ENCODE data around the gene GPM6B.

Gene GPM6B

DNA sequence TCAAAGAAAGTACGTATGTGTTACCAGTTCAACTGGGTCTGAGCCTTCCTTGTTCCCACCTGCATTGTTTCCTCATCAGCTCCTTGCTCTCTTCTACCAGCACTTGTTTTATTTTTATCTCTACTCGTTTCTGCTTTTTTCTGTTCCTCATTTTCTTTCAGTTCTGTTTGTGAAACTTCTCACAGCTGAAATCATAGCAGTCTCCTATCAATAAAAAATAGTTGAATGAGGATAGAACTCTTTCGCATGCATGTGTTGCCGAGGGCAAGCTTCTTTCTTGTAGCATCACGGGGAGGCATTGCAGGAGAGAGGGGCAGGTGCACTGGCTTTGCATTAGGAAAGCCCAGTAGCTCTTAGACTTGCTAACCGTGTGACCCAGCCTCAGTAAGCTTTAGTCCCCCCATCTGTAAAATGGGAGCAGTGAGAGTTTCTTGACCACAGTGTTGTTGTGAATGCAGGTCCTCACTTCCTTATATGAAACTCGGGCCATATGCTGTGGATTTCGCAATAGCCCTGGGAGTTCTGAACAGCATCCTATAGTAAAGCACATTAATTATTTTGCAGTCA lies 57.7 kb downstream of the GPM6B start:
- no peak overlapping the region for H3K4me2 ChIP-seq (ENCODE audit: insufficient read depth, low read length, poor library complexity, severe bottlenecking)
- no peak overlapping the region for H3K14ac ChIP-seq (ENCODE audit: low read length)
- no peak overlapping the region for H2AK5ac ChIP-seq (ENCODE audit: low read depth, low read length)
- no peak overlapping the region for H4K91ac ChIP-seq (ENCODE audit: low read depth, low read length, poor library complexity)
- H2BK12ac ChIP-seq (ENCODE audit: low read length): no peak overlapping the region
- peaks cover 1 to 5% of the 10 kb centered on the region in 2 donors for H3K4me1 ChIP-seq (ENCODE audit: control insufficient read depth in 2 of 2, insufficient read depth in 1 of 2, low read depth in 1 of 2, low read length in 2 of 2)
- DNase-seq (ENCODE audit: low spot score): no peak
- H3K23ac ChIP-seq (ENCODE audit: low read depth, low read length, poor library complexity): no peak overlapping the region
- H2BK120ac ChIP-seq (ENCODE audit: low read depth, low read length): no peak overlapping the region
- no peaks in the 10 kb centered on the region for H3K9me3 ChIP-seq (replicated peaks in 1 of 2; ENCODE audit: control insufficient read depth in 2 of 2, insufficient read depth in 1 of 2, low read depth in 1 of 2, low read length in 2 of 2)
- H3K36me3 ChIP-seq (replicated peaks in 1 of 2; ENCODE audit: control insufficient read depth in 2 of 2, insufficient read depth in 2 of 2, low read length in 2 of 2): peaks cover 3 to 87% of the 10 kb centered on the region in 2 donors
- WGBS, 2 donors (ENCODE audit: extremely low coverage in 2 of 2, insufficient read length in 2 of 2, insufficient replicate concordance in 1 of 2): no CpG with 5 or more reads among the region's 8 CpGs
- no peak overlapping the region for H4K8ac ChIP-seq (ENCODE audit: low read depth, low read length)
- H2AFZ ChIP-seq (ENCODE audit: low read length): no peak overlapping the region
- H3K4me3 ChIP-seq (ENCODE audit: low read length in 2 of 2): no peak overlapping the region
- H3K9ac ChIP-seq (ENCODE audit: low read depth, low read length, poor library complexity): no peak overlapping the region
- H3K4ac ChIP-seq (ENCODE audit: low read length): no peak overlapping the region
- no peak overlapping the region for H2BK15ac ChIP-seq (ENCODE audit: low read length)
- no peaks in the 10 kb centered on the region for H3K79me1 ChIP-seq (ENCODE audit: low read depth, low read length)
- H3K18ac ChIP-seq (ENCODE audit: low read length): no peak overlapping the region
- H3K27me3 ChIP-seq (ENCODE audit: control insufficient read depth in 3 of 3, insufficient read depth in 3 of 3, low read depth in 1 of 3, low read length in 3 of 3): no peaks in the 10 kb centered on the region
- H3K27ac ChIP-seq (replicated peaks; ENCODE audit: low read length): no peak overlapping the region
- H2BK5ac ChIP-seq (ENCODE audit: low read length): no peak overlapping the region

DNA sequence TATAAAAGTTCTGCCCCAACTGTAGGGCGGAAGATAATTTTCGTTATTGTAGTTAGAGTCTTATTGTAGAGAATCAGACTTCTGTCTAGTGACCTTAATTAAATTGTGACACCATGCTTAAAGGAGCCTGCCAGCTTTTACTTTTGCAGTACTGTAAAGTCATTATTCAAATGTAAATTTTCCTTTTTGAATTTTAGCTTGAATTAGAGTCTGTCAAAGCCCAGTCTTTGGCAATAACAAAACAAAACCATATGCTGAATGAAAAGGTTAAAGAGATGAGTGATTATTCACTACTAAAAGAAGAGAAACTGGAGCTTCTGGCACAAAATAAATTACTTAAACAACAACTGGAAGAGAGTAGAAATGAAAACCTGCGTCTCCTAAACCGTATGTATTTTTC lies 60.5 kb downstream of the GPM6B start:
- no peak overlapping the region for H3K4me2 ChIP-seq (ENCODE audit: insufficient read depth, low read length, poor library complexity, severe bottlenecking)
- no peak overlapping the region for H2AFZ ChIP-seq (ENCODE audit: low read length)
- DNase-seq (ENCODE audit: low spot score): no peak
- H3K14ac ChIP-seq (ENCODE audit: low read length): no peak overlapping the region
- H3K9ac ChIP-seq (ENCODE audit: low read depth, low read length, poor library complexity): no peak overlapping the region
- H3K79me1 ChIP-seq (ENCODE audit: low read depth, low read length): no peaks in the 10 kb centered on the region
- peaks cover 3 to 85% of the 10 kb centered on the region in 2 donors for H3K36me3 ChIP-seq (replicated peaks in 1 of 2; ENCODE audit: control insufficient read depth in 2 of 2, insufficient read depth in 2 of 2, low read length in 2 of 2)
- H2BK15ac ChIP-seq (ENCODE audit: low read length): no peak overlapping the region
- no peak overlapping the region for H2AK5ac ChIP-seq (ENCODE audit: low read depth, low read length)
- H2BK12ac ChIP-seq (ENCODE audit: low read length): no peak overlapping the region
- no CpG with 5 or more reads among the region's 4 CpGs for WGBS, 2 donors (ENCODE audit: extremely low coverage in 2 of 2, insufficient read length in 2 of 2, insufficient replicate concordance in 1 of 2)
- H2BK120ac ChIP-seq (ENCODE audit: low read depth, low read length): no peak overlapping the region
- no peak overlapping the region for H3K4ac ChIP-seq (ENCODE audit: low read length)
- no peaks in the 10 kb centered on the region for H3K27me3 ChIP-seq (ENCODE audit: control insufficient read depth in 3 of 3, insufficient read depth in 3 of 3, low read depth in 1 of 3, low read length in 3 of 3)
- no peak overlapping the region for H3K18ac ChIP-seq (ENCODE audit: low read length)
- H2BK5ac ChIP-seq (ENCODE audit: low read length): no peak overlapping the region
- no peak overlapping the region for H4K91ac ChIP-seq (ENCODE audit: low read depth, low read length, poor library complexity)
- no peak overlapping the region for H4K8ac ChIP-seq (ENCODE audit: low read depth, low read length)
- H3K4me3 ChIP-seq (ENCODE audit: low read length in 2 of 2): no peak overlapping the region
- H3K23ac ChIP-seq (ENCODE audit: low read depth, low read length, poor library complexity): no peak overlapping the region
- no peaks in the 10 kb centered on the region for H3K9me3 ChIP-seq (replicated peaks in 1 of 2; ENCODE audit: control insufficient read depth in 2 of 2, insufficient read depth in 1 of 2, low read depth in 1 of 2, low read length in 2 of 2)
- H3K27ac ChIP-seq (replicated peaks; ENCODE audit: low read length): no peak overlapping the region
- H3K4me1 ChIP-seq (ENCODE audit: control insufficient read depth in 2 of 2, insufficient read depth in 1 of 2, low read depth in 1 of 2, low read length in 2 of 2): no peaks in the 10 kb centered on the region

DNA sequence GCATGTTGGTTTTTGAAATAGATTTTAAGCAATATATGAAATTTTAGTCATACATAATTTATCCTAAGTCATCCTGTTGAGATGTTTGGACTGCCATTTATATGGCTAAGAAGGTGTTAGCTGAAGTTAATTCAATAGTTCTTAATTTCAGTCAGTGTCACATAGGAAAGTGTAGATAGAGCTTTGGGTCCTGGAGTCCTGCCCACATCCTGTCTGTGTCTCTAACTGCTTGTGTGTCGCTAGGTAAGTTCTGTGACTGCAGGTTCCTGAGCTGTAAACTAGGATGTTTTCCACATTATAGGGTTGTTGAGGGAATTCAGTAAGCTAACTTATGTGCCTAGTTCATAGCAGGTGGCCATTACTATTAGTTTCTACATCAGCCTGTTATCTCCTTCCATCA lies 61.6 kb downstream of the GPM6B start:
- no peak overlapping the region for H2BK120ac ChIP-seq (ENCODE audit: low read depth, low read length)
- no CpG with 5 or more reads among the region's 1 CpG for WGBS, 2 donors (ENCODE audit: extremely low coverage in 2 of 2, insufficient read length in 2 of 2, insufficient replicate concordance in 1 of 2)
- no peak overlapping the region for H4K8ac ChIP-seq (ENCODE audit: low read depth, low read length)
- peaks cover 3 to 85% of the 10 kb centered on the region in 2 donors for H3K36me3 ChIP-seq (replicated peaks in 1 of 2; ENCODE audit: control insufficient read depth in 2 of 2, insufficient read depth in 2 of 2, low read length in 2 of 2)
- no peak overlapping the region for H2BK5ac ChIP-seq (ENCODE audit: low read length)
- no peak overlapping the region for H3K23ac ChIP-seq (ENCODE audit: low read depth, low read length, poor library complexity)
- no peak overlapping the region for H2BK12ac ChIP-seq (ENCODE audit: low read length)
- H3K27me3 ChIP-seq (ENCODE audit: control insufficient read depth in 3 of 3, insufficient read depth in 3 of 3, low read depth in 1 of 3, low read length in 3 of 3): no peaks in the 10 kb centered on the region
- no peak overlapping the region for H3K4ac ChIP-seq (ENCODE audit: low read length)
- H3K4me2 ChIP-seq (ENCODE audit: insufficient read depth, low read length, poor library complexity, severe bottlenecking): no peak overlapping the region
- no peak overlapping the region for H4K91ac ChIP-seq (ENCODE audit: low read depth, low read length, poor library complexity)
- DNase-seq (ENCODE audit: low spot score): no peak
- no peak overlapping the region for H3K27ac ChIP-seq (replicated peaks; ENCODE audit: low read length)
- no peak overlapping the region for H3K18ac ChIP-seq (ENCODE audit: low read length)
- H3K4me3 ChIP-seq (ENCODE audit: low read length in 2 of 2): no peak overlapping the region
- no peaks in the 10 kb centered on the region for H3K4me1 ChIP-seq (ENCODE audit: control insufficient read depth in 2 of 2, insufficient read depth in 1 of 2, low read depth in 1 of 2, low read length in 2 of 2)
- H3K14ac ChIP-seq (ENCODE audit: low read length): no peak overlapping the region
- H2BK15ac ChIP-seq (ENCODE audit: low read length): no peak overlapping the region
- no peak overlapping the region for H3K9ac ChIP-seq (ENCODE audit: low read depth, low read length, poor library complexity)
- H3K9me3 ChIP-seq (replicated peaks in 1 of 2; ENCODE audit: control insufficient read depth in 2 of 2, insufficient read depth in 1 of 2, low read depth in 1 of 2, low read length in 2 of 2): no peaks in the 10 kb centered on the region
- no peaks in the 10 kb centered on the region for H3K79me1 ChIP-seq (ENCODE audit: low read depth, low read length)
- no peak overlapping the region for H2AFZ ChIP-seq (ENCODE audit: low read length)
- no peak overlapping the region for H2AK5ac ChIP-seq (ENCODE audit: low read depth, low read length)

GRCh38 chrX:13754765-13755164 lies 62.1 kb downstream of the GPM6B start:
- Histone ChIP-seq H3K9me3 (replicated peaks in 1 of 2; ENCODE audit: control insufficient read depth in 2 of 2, insufficient read depth in 1 of 2, low read depth in 1 of 2, low read length in 2 of 2) (no peaks in the 10 kb centered on the region), H3K36me3 (replicated peaks in 1 of 2; ENCODE audit: control insufficient read depth in 2 of 2, insufficient read depth in 2 of 2, low read length in 2 of 2) (peaks cover 3 to 83% of the 10 kb centered on the region in 2 donors), H2BK12ac (ENCODE audit: low read length) (no peak overlapping the region), H3K14ac (ENCODE audit: low read length) (no peak overlapping the region), H2BK15ac (ENCODE audit: low read length) (no peak overlapping the region), H2AK5ac (ENCODE audit: low read depth, low read length) (no peak overlapping the region), H3K4me1 (ENCODE audit: control insufficient read depth in 2 of 2, insufficient read depth in 1 of 2, low read depth in 1 of 2, low read length in 2 of 2) (no peaks in the 10 kb centered on the region), H3K4me2 (ENCODE audit: insufficient read depth, low read length, poor library complexity, severe bottlenecking) (no peak overlapping the region), H4K8ac (ENCODE audit: low read depth, low read length) (no peak overlapping the region), H3K79me1 (ENCODE audit: low read depth, low read length) (no peaks in the 10 kb centered on the region), H3K9ac (ENCODE audit: low read depth, low read length, poor library complexity) (no peak overlapping the region), H3K27ac (replicated peaks; ENCODE audit: low read length) (no peak overlapping the region), H3K4me3 (ENCODE audit: low read length in 2 of 2) (no peak overlapping the region), H2AFZ (ENCODE audit: low read length) (no peak overlapping the region), H3K4ac (ENCODE audit: low read length) (no peak overlapping the region), H3K27me3 (ENCODE audit: control insufficient read depth in 3 of 3, insufficient read depth in 3 of 3, low read depth in 1 of 3, low read length in 3 of 3) (no peaks in the 10 kb centered on the region), H3K23ac (ENCODE audit: low read depth, low read length, poor library complexity) (no peak overlapping the region), H2BK5ac (ENCODE audit: low read length) (no peak overlapping the region), H2BK120ac (ENCODE audit: low read depth, low read length) (no peak overlapping the region), H4K91ac (ENCODE audit: low read depth, low read length, poor library complexity) (no peak overlapping the region), H3K18ac (ENCODE audit: low read length) (no peak overlapping the region)
- DNase-seq (ENCODE audit: low spot score): no peak
- WGBS, 2 donors (ENCODE audit: extremely low coverage in 2 of 2, insufficient read length in 2 of 2, insufficient replicate concordance in 1 of 2): no CpG with 5 or more reads among the region's 1 CpG

Data from neuronal stem cell (in vitro differentiated cells).